NCI-H1417 treated with DMSO at 0.1 percent for 48 hours (cell line): ENCODE measurements around the gene FBXW8.

ENCODE experiments used
- DNase-seq: peaks from one replicate; lab custom pipeline; 2025; lab: John Stamatoyannopoulos, UW

Gene FBXW8

DNA sequence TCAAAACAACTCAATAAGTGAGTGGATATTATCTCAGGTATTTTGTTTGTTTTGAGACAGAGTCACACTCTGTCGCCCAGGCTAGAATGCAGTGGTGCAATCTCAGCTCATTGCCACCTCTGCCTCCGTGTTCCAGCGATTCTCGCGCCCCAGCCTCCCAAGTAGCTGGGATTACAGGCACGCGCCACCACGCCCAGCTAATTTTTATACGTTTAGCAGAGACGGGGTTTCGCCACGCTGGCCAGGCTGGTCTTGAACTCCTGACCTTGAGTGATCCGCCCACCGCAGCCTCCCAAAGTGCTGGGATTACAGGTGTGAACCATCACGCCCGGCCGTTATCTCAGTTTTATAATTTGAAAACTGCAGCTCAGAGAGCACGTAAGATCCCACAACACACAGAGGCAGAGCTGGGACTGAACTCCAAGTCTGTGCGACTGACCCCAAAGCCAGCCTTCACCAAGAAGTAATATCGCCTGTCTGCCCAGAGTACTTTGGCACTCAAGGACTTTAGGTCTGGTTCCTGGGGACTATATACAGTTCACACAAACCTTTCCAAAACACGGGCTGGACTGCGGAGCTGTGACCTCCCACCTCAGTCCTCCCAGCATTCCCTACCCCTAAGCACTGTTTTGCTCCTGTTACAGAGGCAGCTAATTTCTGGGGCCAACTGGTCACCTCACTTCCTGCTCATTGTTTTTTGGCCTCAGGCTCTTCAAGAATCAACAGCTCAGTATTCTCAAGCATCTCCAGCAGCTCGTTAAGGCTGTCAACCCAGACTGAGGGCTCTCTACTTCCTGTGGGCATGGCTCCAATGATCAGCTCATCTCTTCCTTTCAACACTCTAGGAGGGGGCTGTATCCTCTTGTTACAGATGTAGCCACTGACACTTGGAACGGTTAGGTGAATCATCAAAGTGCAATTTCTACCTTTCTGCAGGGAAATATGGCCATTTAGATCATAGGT is 165.9 kb downstream of the FBXW8 start:
- no peak for DNase-seq

DNA sequence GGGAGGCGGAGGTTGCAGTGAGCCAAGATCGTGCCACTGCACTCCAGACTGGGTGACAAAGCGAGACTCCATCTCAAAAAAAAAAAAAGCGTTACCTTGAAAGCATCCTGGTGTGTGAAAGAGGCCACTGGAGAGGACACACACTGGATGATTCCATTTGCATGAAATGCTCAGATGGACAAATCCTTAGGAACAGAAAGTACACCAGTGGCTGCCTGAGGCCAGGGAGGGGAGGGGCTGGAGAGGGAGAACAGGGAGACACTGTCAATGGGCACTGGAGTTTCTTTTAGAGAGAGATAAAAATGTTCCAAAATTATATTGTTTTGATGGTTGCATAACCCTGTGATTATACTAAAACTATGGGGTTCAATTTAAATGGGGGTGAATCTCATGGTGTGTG is 168.7 kb downstream of the FBXW8 start:
- no peak for DNase-seq

DNA sequence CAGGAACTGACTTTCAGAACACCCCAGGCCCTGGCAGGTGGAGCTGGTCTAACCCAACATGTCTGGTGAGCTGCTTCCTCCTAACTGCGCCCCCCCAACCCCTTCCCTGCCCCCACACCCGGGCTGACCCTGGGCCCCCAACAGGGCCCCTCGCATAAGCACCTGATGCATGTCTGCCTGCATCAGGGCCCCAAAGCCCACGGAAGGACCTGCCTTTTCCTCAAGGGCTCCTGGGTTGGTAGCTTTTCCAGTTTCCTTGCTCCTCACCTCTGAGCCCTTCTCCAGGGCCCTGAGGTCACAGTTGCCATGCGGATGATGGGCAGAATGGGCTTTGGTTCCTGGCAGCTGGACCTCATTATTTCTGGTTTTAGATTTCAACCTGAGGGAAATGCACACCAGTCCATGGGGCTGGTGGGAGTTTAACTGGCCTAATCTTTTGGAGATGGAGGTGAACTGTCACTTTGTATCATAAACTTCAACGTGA is 170.0 kb downstream of the FBXW8 start:
- no peak for DNase-seq
